Measurements from ENCODE around the gene EPHB1.

EPHB1 gene

GRCh38 chr3:134765468-134765867 lies 29.6 kb upstream of the EPHB1 start:
- H3K14ac ChIP-seq (ENCODE audit: low read length), result no peak overlapping the region
- no peak overlapping the region for H2BK120ac ChIP-seq (ENCODE audit: low read depth, low read length)
- no peak for DNase-seq (ENCODE audit: low spot score)
- no peak overlapping the region for H3K18ac ChIP-seq (ENCODE audit: low read length)
- peaks cover 0 to 6% (median 0%) of the 10 kb centered on the region in 3 experiments for H3K27me3 ChIP-seq (ENCODE audit: control insufficient read depth in 3 of 3, insufficient read depth in 3 of 3, low read depth in 1 of 3, low read length in 3 of 3)
- no peak overlapping the region for H3K4me3 ChIP-seq (ENCODE audit: low read length in 2 of 2)
- H3K4me2 ChIP-seq (ENCODE audit: insufficient read depth, low read length, poor library complexity, severe bottlenecking), result no peak overlapping the region
- H2BK12ac ChIP-seq (ENCODE audit: low read length), result no peak overlapping the region
- no peaks in the 10 kb centered on the region for H3K9me3 ChIP-seq (replicated peaks in 1 of 2; ENCODE audit: control insufficient read depth in 2 of 2, insufficient read depth in 1 of 2, low read depth in 1 of 2, low read length in 2 of 2)
- H2BK5ac ChIP-seq (ENCODE audit: low read length), result no peak overlapping the region
- H2AFZ ChIP-seq (ENCODE audit: low read length), result no peak overlapping the region
- H4K91ac ChIP-seq (ENCODE audit: low read depth, low read length, poor library complexity), result no peak overlapping the region
- H3K27ac ChIP-seq (replicated peaks; ENCODE audit: low read length), result no peak overlapping the region
- no peaks in the 10 kb centered on the region for H3K36me3 ChIP-seq (replicated peaks in 1 of 2; ENCODE audit: control insufficient read depth in 2 of 2, insufficient read depth in 2 of 2, low read length in 2 of 2)
- H2AK5ac ChIP-seq (ENCODE audit: low read depth, low read length), result no peak overlapping the region
- H3K79me1 ChIP-seq (ENCODE audit: low read depth, low read length), result no peaks in the 10 kb centered on the region
- no peak overlapping the region for H3K9ac ChIP-seq (ENCODE audit: low read depth, low read length, poor library complexity)
- no peak overlapping the region for H2BK15ac ChIP-seq (ENCODE audit: low read length)
- WGBS, 2 donors (ENCODE audit: extremely low coverage in 2 of 2, insufficient read length in 2 of 2, insufficient replicate concordance in 1 of 2), result no CpG with 5 or more reads among the region's 2 CpGs
- H3K4me1 ChIP-seq (ENCODE audit: control insufficient read depth in 2 of 2, insufficient read depth in 1 of 2, low read depth in 1 of 2, low read length in 2 of 2), result no peaks in the 10 kb centered on the region
- H4K8ac ChIP-seq (ENCODE audit: low read depth, low read length), result no peak overlapping the region
- no peak overlapping the region for H3K4ac ChIP-seq (ENCODE audit: low read length)
- no peak overlapping the region for H3K23ac ChIP-seq (ENCODE audit: low read depth, low read length, poor library complexity)

- H2BK120ac ChIP-seq (ENCODE audit: low read depth, low read length), result no peak overlapping the region
- no peak overlapping the region for H2BK15ac ChIP-seq (ENCODE audit: low read length)
- no peaks in the 10 kb centered on the region for H3K36me3 ChIP-seq (replicated peaks in 1 of 2; ENCODE audit: control insufficient read depth in 2 of 2, insufficient read depth in 2 of 2, low read length in 2 of 2)
- no peak overlapping the region for H3K27ac ChIP-seq (replicated peaks; ENCODE audit: low read length)
- no peak overlapping the region for H4K8ac ChIP-seq (ENCODE audit: low read depth, low read length)
- no peak overlapping the region for H4K91ac ChIP-seq (ENCODE audit: low read depth, low read length, poor library complexity)
- no peak overlapping the region for H2BK12ac ChIP-seq (ENCODE audit: low read length)
- peaks cover 0 to 6% (median 0%) of the 10 kb centered on the region in 3 experiments for H3K27me3 ChIP-seq (ENCODE audit: control insufficient read depth in 3 of 3, insufficient read depth in 3 of 3, low read depth in 1 of 3, low read length in 3 of 3)
- no peak overlapping the region for H3K18ac ChIP-seq (ENCODE audit: low read length)
- no peak overlapping the region for H2AK5ac ChIP-seq (ENCODE audit: low read depth, low read length)
- H3K4me2 ChIP-seq (ENCODE audit: insufficient read depth, low read length, poor library complexity, severe bottlenecking), result no peak overlapping the region
- no peak overlapping the region for H2BK5ac ChIP-seq (ENCODE audit: low read length)
- no CpG with 5 or more reads among the region's 1 CpG for WGBS, 2 donors (ENCODE audit: extremely low coverage in 2 of 2, insufficient read length in 2 of 2, insufficient replicate concordance in 1 of 2)
- no peak overlapping the region for H3K4ac ChIP-seq (ENCODE audit: low read length)
- no peak overlapping the region for H3K9ac ChIP-seq (ENCODE audit: low read depth, low read length, poor library complexity)
- no peak overlapping the region for H3K14ac ChIP-seq (ENCODE audit: low read length)
- H3K79me1 ChIP-seq (ENCODE audit: low read depth, low read length), result no peaks in the 10 kb centered on the region
- H2AFZ ChIP-seq (ENCODE audit: low read length), result no peak overlapping the region
- no peak for DNase-seq (ENCODE audit: low spot score)
- H3K9me3 ChIP-seq (replicated peaks in 1 of 2; ENCODE audit: control insufficient read depth in 2 of 2, insufficient read depth in 1 of 2, low read depth in 1 of 2, low read length in 2 of 2), result no peaks in the 10 kb centered on the region
- H3K4me3 ChIP-seq (ENCODE audit: low read length in 2 of 2), result no peak overlapping the region
- H3K23ac ChIP-seq (ENCODE audit: low read depth, low read length, poor library complexity), result no peak overlapping the region
- H3K4me1 ChIP-seq (ENCODE audit: control insufficient read depth in 2 of 2, insufficient read depth in 1 of 2, low read depth in 1 of 2, low read length in 2 of 2), result no peaks in the 10 kb centered on the region
These were observed 28.8 kb upstream of the EPHB1 start for GRCh38 chr3:134766290-134766689.

GRCh38 chr3:134768116-134768515 lies 26.9 kb upstream of the EPHB1 start:
- Histone ChIP-seq H3K4ac (ENCODE audit: low read length) (no peak overlapping the region), H2BK5ac (ENCODE audit: low read length) (no peak overlapping the region), H2BK12ac (ENCODE audit: low read length) (no peak overlapping the region), H3K79me1 (ENCODE audit: low read depth, low read length) (no peaks in the 10 kb centered on the region), H2BK15ac (ENCODE audit: low read length) (no peak overlapping the region), H3K14ac (ENCODE audit: low read length) (no peak overlapping the region), H3K36me3 (replicated peaks in 1 of 2; ENCODE audit: control insufficient read depth in 2 of 2, insufficient read depth in 2 of 2, low read length in 2 of 2) (no peaks in the 10 kb centered on the region), H3K27ac (replicated peaks; ENCODE audit: low read length) (no peak overlapping the region), H3K9ac (ENCODE audit: low read depth, low read length, poor library complexity) (no peak overlapping the region), H3K18ac (ENCODE audit: low read length) (no peak overlapping the region), H3K4me3 (ENCODE audit: low read length in 2 of 2) (no peak overlapping the region), H4K91ac (ENCODE audit: low read depth, low read length, poor library complexity) (no peak overlapping the region), H3K4me1 (ENCODE audit: control insufficient read depth in 2 of 2, insufficient read depth in 1 of 2, low read depth in 1 of 2, low read length in 2 of 2) (no peaks in the 10 kb centered on the region), H4K8ac (ENCODE audit: low read depth, low read length) (no peak overlapping the region), H3K23ac (ENCODE audit: low read depth, low read length, poor library complexity) (no peak overlapping the region), H3K4me2 (ENCODE audit: insufficient read depth, low read length, poor library complexity, severe bottlenecking) (no peak overlapping the region), H2AK5ac (ENCODE audit: low read depth, low read length) (no peak overlapping the region), H2AFZ (ENCODE audit: low read length) (no peak overlapping the region), H3K9me3 (replicated peaks in 1 of 2; ENCODE audit: control insufficient read depth in 2 of 2, insufficient read depth in 1 of 2, low read depth in 1 of 2, low read length in 2 of 2) (no peaks in the 10 kb centered on the region), H2BK120ac (ENCODE audit: low read depth, low read length) (no peak overlapping the region), H3K27me3 (ENCODE audit: control insufficient read depth in 3 of 3, insufficient read depth in 3 of 3, low read depth in 1 of 3, low read length in 3 of 3) (peaks cover 0 to 6% (median 0%) of the 10 kb centered on the region in 3 experiments)
- DNase-seq (ENCODE audit: low spot score), result no peak
- no CpG with 5 or more reads among the region's 3 CpGs for WGBS, 2 donors (ENCODE audit: extremely low coverage in 2 of 2, insufficient read length in 2 of 2, insufficient replicate concordance in 1 of 2)

- H3K14ac ChIP-seq (ENCODE audit: low read length), result no peak overlapping the region
- DNase-seq (ENCODE audit: low spot score), result no peak
- H2BK15ac ChIP-seq (ENCODE audit: low read length), result no peak overlapping the region
- no CpG with 5 or more reads among the region's 5 CpGs for WGBS, 2 donors (ENCODE audit: extremely low coverage in 2 of 2, insufficient read length in 2 of 2, insufficient replicate concordance in 1 of 2)
- no peak overlapping the region for H2AK5ac ChIP-seq (ENCODE audit: low read depth, low read length)
- H2AFZ ChIP-seq (ENCODE audit: low read length), result no peak overlapping the region
- H3K4ac ChIP-seq (ENCODE audit: low read length), result no peak overlapping the region
- H3K36me3 ChIP-seq (replicated peaks in 1 of 2; ENCODE audit: control insufficient read depth in 2 of 2, insufficient read depth in 2 of 2, low read length in 2 of 2), result no peaks in the 10 kb centered on the region
- no peaks in the 10 kb centered on the region for H3K79me1 ChIP-seq (ENCODE audit: low read depth, low read length)
- no peak overlapping the region for H3K27ac ChIP-seq (replicated peaks; ENCODE audit: low read length)
- no peak overlapping the region for H3K18ac ChIP-seq (ENCODE audit: low read length)
- H3K4me1 ChIP-seq (ENCODE audit: control insufficient read depth in 2 of 2, insufficient read depth in 1 of 2, low read depth in 1 of 2, low read length in 2 of 2), result no peaks in the 10 kb centered on the region
- H4K91ac ChIP-seq (ENCODE audit: low read depth, low read length, poor library complexity), result no peak overlapping the region
- H3K4me2 ChIP-seq (ENCODE audit: insufficient read depth, low read length, poor library complexity, severe bottlenecking), result no peak overlapping the region
- no peak overlapping the region for H2BK12ac ChIP-seq (ENCODE audit: low read length)
- no peaks in the 10 kb centered on the region for H3K9me3 ChIP-seq (replicated peaks in 1 of 2; ENCODE audit: control insufficient read depth in 2 of 2, insufficient read depth in 1 of 2, low read depth in 1 of 2, low read length in 2 of 2)
- H4K8ac ChIP-seq (ENCODE audit: low read depth, low read length), result no peak overlapping the region
- no peak overlapping the region for H3K4me3 ChIP-seq (ENCODE audit: low read length in 2 of 2)
- H2BK120ac ChIP-seq (ENCODE audit: low read depth, low read length), result no peak overlapping the region
- no peak overlapping the region for H3K23ac ChIP-seq (ENCODE audit: low read depth, low read length, poor library complexity)
- H2BK5ac ChIP-seq (ENCODE audit: low read length), result no peak overlapping the region
- H3K27me3 ChIP-seq (ENCODE audit: control insufficient read depth in 3 of 3, insufficient read depth in 3 of 3, low read depth in 1 of 3, low read length in 3 of 3), result peaks cover 0 to 6% (median 0%) of the 10 kb centered on the region in 3 experiments
- no peak overlapping the region for H3K9ac ChIP-seq (ENCODE audit: low read depth, low read length, poor library complexity)
These were observed 26.2 kb upstream of the EPHB1 start for GRCh38 chr3:134768837-134769236.
